ENCODE measurements around the gene BAHD1.

BAHD1 gene

DNA sequence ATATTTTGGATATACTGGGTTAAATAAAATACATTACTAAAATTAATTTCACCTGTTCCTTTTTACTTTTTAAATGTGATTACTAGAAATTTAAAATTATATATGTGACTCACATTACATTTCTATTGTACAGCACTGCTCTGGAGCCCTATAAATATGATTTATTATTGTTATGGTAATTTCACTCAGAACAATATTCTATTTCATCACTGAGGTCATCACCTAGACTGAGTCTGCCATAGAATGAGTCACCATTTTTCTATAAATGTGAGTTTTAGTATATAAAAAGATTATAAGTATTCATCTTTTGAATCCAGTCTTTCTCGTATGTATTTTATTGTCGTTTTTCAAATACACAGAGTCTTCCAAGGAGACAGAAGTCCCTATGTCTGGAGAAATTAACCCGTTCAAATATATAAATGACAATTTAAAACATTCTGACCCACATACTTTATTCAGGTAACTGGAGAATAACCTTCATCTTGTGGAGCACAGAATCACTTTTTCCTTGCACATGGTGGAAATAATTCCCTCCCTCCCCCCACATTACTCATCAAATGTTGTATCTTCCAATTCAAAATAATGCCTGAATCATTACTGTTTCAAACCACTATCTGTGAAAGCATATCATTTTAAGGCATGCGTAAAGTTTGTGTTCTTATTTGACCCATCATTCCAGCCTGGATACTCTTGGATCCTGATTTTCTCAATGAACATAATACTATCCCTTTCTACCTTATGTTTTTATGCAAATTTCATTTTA is 60.0 kb downstream of the BAHD1 start:
- no peaks in the 10 kb centered on the region for H3K9me3 ChIP-seq
- no peak for TF ChIP-seq CTCF (IDR thresholded peaks at IDR 0.05)
- no peaks in the 10 kb centered on the region for H3K4me1 ChIP-seq (ENCODE audit: control insufficient read depth in 1 of 2, insufficient read depth in 1 of 2, low read depth in 1 of 2, low read length in 1 of 2)
- H3K27ac ChIP-seq: no peak overlapping the region
- H3K27me3 ChIP-seq: peaks cover 51% of the 10 kb centered on the region
- no peaks in the 10 kb centered on the region for H3K36me3 ChIP-seq
- no peak overlapping the region for H3K4me3 ChIP-seq (ENCODE audit: low read depth in 1 of 2, low read length in 1 of 2)

DNA sequence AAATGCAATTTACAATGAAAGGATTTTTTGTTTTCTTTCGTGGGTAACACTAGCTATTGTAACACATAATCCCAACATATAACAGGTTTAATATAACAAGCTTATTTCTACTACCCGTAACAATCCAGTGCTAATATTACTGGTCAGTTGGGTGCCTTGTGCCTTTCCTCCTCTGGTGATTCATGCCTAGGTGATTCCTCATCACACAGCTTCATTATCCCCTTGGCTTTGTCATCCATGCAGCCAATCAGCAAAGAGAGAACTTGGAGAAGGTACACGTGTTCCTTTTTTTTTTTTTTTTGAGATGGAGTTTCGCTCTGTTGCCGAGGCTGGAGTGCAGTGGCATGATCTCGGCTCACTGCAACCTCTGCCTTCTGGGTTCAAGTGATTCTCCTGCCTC is 60.7 kb downstream of the BAHD1 start:
- H3K27ac ChIP-seq: no peak overlapping the region
- no peak for TF ChIP-seq CTCF (IDR thresholded peaks at IDR 0.05)

GRCh38 chr15:40506964-40507571 is 66.3 kb downstream of the BAHD1 start:
- TF ChIP-seq CTCF (IDR thresholded peaks at IDR 0.05): no peak
- Histone ChIP-seq H3K9me3 (no peaks in the 10 kb centered on the region), H3K4me3 (ENCODE audit: low read depth in 1 of 2, low read length in 1 of 2) (peak overlapping the region in 1 of 2 experiments; percentile 28), H3K4me1 (ENCODE audit: control insufficient read depth in 1 of 2, insufficient read depth in 1 of 2, low read depth in 1 of 2, low read length in 1 of 2) (peaks cover 14 to 21% of the 10 kb centered on the region in 2 experiments), H3K36me3 (no peaks in the 10 kb centered on the region), H3K27ac (no peak overlapping the region), H3K27me3 (peaks cover 97% of the 10 kb centered on the region)

More for the DNA sequence above, 60.7 kb downstream of the BAHD1 start:
- H3K9me3 ChIP-seq: no peaks in the 10 kb centered on the region
- H3K4me1 ChIP-seq (ENCODE audit: control insufficient read depth in 1 of 2, insufficient read depth in 1 of 2, low read depth in 1 of 2, low read length in 1 of 2): no peaks in the 10 kb centered on the region
- peaks cover 54% of the 10 kb centered on the region for H3K27me3 ChIP-seq
- H3K4me3 ChIP-seq (ENCODE audit: low read depth in 1 of 2, low read length in 1 of 2): no peak overlapping the region
- H3K36me3 ChIP-seq: no peaks in the 10 kb centered on the region

DNA sequence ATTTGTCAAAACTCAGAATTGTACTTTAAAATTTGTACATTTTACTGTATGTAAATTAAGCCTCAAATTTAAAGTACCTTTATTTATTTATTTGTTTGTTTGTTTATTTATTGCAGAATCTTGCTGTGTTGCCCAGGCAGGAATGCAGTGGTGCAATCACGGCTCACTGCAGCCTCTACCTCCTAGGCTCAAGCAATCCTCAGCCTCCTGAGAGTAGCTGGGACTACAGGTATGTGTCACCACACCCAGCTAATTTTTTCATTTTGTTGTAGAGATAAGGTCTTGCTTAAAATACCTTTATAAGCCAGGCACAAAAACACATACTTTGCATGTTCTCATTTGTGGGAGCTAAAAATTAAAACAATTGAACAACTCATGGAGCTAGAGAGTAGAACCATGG is 67.5 kb downstream of the BAHD1 start:
- peaks cover 98% of the 10 kb centered on the region for H3K27me3 ChIP-seq
- peaks cover 15 to 21% of the 10 kb centered on the region in 2 experiments for H3K4me1 ChIP-seq (ENCODE audit: control insufficient read depth in 1 of 2, insufficient read depth in 1 of 2, low read depth in 1 of 2, low read length in 1 of 2)
- no peak overlapping the region for H3K4me3 ChIP-seq (ENCODE audit: low read depth in 1 of 2, low read length in 1 of 2)
- H3K27ac ChIP-seq: no peak overlapping the region
- no peaks in the 10 kb centered on the region for H3K36me3 ChIP-seq
- no peak for TF ChIP-seq CTCF (IDR thresholded peaks at IDR 0.05)
- no peaks in the 10 kb centered on the region for H3K9me3 ChIP-seq

- Histone ChIP-seq H3K36me3 (no peaks in the 10 kb centered on the region), H3K4me3 (ENCODE audit: low read depth in 1 of 2, low read length in 1 of 2) (no peak overlapping the region), H3K27me3 (peaks cover 99% of the 10 kb centered on the region)
These were observed 69.4 kb downstream of the BAHD1 start for GRCh38 chr15:40510201-40510600.

More at GRCh38 chr15:40510201-40510600, 69.4 kb downstream of the BAHD1 start:
- no peak for TF ChIP-seq CTCF (IDR thresholded peaks at IDR 0.05)
- H3K9me3 ChIP-seq: no peaks in the 10 kb centered on the region
- no peak overlapping the region for H3K27ac ChIP-seq
- peaks cover 15 to 21% of the 10 kb centered on the region in 2 experiments for H3K4me1 ChIP-seq (ENCODE audit: control insufficient read depth in 1 of 2, insufficient read depth in 1 of 2, low read depth in 1 of 2, low read length in 1 of 2)

Data from neutrophil (primary cell).